Mammary epithelial cell (primary cell): ENCODE measurements around the gene TPRG1L.

Source experiments
- EZH2 ChIP-seq: IDR thresholded peaks from 2 replicates; pipeline ENCODE4 v1.6.1; 2012; ENCODE audit warnings: low read length, inconsistent platforms, borderline replicate concordance
- TF ChIP-seq, protein P1 (sequence below), 2 donors: IDR thresholded peaks in 1 of 2; conservative IDR thresholded peaks in 1 of 2; 2 replicates each; pipeline ENCODE4 v1.5.1; 2011 to 2012; ENCODE audit warnings: inconsistent platforms in 2 of 2, low read length in 2 of 2, mild to moderate bottlenecking in 2 of 2, control low read depth in 1 of 2, low read depth in 1 of 2; ENCODE audit not compliant: insufficient read depth in 1 of 2; ENCODE audit errors: extremely low read depth in 1 of 2

DNA sequence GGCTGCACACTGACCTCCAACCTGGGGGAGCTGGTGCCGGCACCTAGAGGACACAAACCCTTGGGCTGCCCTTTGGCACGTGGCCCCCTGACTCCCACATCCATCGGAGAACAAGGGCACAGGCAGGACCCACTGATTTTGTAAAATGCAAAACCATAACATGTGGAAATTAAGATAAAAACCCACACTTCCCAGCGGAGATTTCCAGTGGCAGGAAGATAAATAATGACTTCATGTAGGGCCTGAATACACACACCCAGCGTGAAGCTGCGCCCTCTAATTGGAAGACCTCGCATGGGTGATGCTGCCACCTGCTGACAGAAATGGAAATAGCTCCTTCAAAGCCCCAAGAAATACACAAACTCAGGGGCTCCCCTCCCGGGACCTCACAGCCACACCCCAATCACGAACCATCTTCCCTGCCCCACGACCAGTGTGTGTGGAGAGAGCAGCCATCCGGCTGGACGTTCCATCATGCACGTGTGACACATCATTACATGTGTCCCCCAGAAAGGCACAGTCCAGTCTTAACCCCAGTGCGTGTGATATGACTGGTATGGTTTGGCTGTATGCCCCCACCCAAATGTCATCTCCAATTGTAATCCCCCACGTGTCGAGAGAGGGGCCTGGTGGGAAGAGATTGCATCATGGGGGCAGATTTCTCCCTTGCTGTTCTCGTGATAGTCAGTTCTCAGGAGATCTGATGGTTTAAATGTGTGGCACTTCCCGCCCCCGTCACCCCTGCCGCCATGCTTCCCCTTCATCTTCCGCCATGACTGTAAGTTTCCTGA is 5.7 kb upstream of the TPRG1L start:
- TF ChIP-seq, protein P1, sequence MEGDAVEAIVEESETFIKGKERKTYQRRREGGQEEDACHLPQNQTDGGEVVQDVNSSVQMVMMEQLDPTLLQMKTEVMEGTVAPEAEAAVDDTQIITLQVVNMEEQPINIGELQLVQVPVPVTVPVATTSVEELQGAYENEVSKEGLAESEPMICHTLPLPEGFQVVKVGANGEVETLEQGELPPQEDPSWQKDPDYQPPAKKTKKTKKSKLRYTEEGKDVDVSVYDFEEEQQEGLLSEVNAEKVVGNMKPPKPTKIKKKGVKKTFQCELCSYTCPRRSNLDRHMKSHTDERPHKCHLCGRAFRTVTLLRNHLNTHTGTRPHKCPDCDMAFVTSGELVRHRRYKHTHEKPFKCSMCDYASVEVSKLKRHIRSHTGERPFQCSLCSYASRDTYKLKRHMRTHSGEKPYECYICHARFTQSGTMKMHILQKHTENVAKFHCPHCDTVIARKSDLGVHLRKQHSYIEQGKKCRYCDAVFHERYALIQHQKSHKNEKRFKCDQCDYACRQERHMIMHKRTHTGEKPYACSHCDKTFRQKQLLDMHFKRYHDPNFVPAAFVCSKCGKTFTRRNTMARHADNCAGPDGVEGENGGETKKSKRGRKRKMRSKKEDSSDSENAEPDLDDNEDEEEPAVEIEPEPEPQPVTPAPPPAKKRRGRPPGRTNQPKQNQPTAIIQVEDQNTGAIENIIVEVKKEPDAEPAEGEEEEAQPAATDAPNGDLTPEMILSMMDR (conservative IDR thresholded peaks at IDR 0.05 in 1 of 2, IDR thresholded peaks at IDR 0.05 in 1 of 2; ENCODE audit: extremely low read depth in 1 of 2, insufficient read depth in 1 of 2, low read depth in 1 of 2, low read length in 2 of 2) = peak; percentile 70 to 80
- no peak for TF ChIP-seq EZH2
